ENCODE measurements around the gene TM6SF1.

- TF ChIP-seq POLR2A (IDR thresholded peaks at IDR 0.05; ENCODE audit: low read depth, low read length) (no peak), TAF1 (IDR thresholded peaks at IDR 0.05; ENCODE audit: low read depth, low read length) (no peak), POLR2AphosphoS5 (IDR thresholded peaks at IDR 0.05; ENCODE audit: low read depth, low read length) (no peak)
Measured at GRCh38 chr15:83087576-83087975, 19.9 kb upstream of the TM6SF1 start.

All from GM12891 (cell line).